GM19193 (cell line): ENCODE data around the gene NEUROG1.

Source experiments
- POLR2A ChIP-seq: IDR thresholded peaks from 4 replicates; pipeline ENCODE4 v1.6.1; 2011; ENCODE audit not compliant: insufficient read depth, insufficient read length; ENCODE audit errors: extremely low read depth

The NEUROG1 gene

GRCh38 chr5:135566422-135567400 is 30.9 kb upstream of the NEUROG1 start:
- no peak for TF ChIP-seq POLR2A

- no peak for TF ChIP-seq POLR2A
Measured at GRCh38 chr5:135565725-135566421, 30.1 kb upstream of the NEUROG1 start.

- TF ChIP-seq POLR2A: no peak
Measured at GRCh38 chr5:135565266-135565665, 29.5 kb upstream of the NEUROG1 start.

GRCh38 chr5:135564331-135564730 is 28.6 kb upstream of the NEUROG1 start:
- no peak for TF ChIP-seq POLR2A

- TF ChIP-seq POLR2A: no peak
Measured at GRCh38 chr5:135561266-135561665, 25.5 kb upstream of the NEUROG1 start.

GRCh38 chr5:135560858-135561257 is 25.1 kb upstream of the NEUROG1 start:
- no peak for TF ChIP-seq POLR2A

GRCh38 chr5:135559354-135559753 is 23.6 kb upstream of the NEUROG1 start:
- TF ChIP-seq POLR2A: no peak

GRCh38 chr5:135557076-135557838 is 21.5 kb upstream of the NEUROG1 start:
- no peak for TF ChIP-seq POLR2A

- no peak for TF ChIP-seq POLR2A
Measured at GRCh38 chr5:135556620-135557019, 20.9 kb upstream of the NEUROG1 start.

GRCh38 chr5:135555530-135555929 is 19.8 kb upstream of the NEUROG1 start:
- TF ChIP-seq POLR2A: no peak

- no peak for TF ChIP-seq POLR2A
Measured at GRCh38 chr5:135553688-135554462, 18.1 kb upstream of the NEUROG1 start.

GRCh38 chr5:135551593-135552447 is 16.1 kb upstream of the NEUROG1 start:
- no peak for TF ChIP-seq POLR2A

GRCh38 chr5:135549413-135549812 is 13.6 kb upstream of the NEUROG1 start:
- no peak for TF ChIP-seq POLR2A
